ENCODE results near the gene CCT6B. TPM values are rescaled to one million over a fixed set of nuclear protein-coding genes. Genes with fewer than 3 reads are reported as not detected.

Gene CCT6B
- total RNA-seq, 4 donors from 2014 or later = 2.4 to 4.6 (median 4.0) TPM

DNA sequence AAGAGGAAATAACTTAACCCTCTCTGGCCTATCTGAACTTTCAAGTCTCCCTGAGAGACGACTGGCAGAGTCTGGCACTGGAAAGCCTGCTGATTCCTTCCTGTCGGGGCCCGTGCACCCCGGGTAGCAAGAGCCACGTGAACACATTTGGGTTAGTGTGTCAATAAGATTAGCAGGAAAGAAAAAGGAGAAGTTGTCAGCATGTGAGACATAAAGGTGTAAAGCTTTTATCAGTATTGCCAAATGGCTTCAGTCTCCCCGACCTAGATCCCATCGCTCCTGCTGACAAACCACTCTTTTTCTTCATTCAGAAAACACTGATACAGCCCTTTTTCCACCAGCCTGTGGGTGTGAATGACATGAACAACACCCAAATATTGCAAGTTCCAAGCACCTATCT, 74.4 kb downstream of the CCT6B start:
- no peak for ATAC-seq (ENCODE audit: low FRiP score)
- DNase-seq (ENCODE audit: low spot score) = no peak
- TF ChIP-seq, protein P1, sequence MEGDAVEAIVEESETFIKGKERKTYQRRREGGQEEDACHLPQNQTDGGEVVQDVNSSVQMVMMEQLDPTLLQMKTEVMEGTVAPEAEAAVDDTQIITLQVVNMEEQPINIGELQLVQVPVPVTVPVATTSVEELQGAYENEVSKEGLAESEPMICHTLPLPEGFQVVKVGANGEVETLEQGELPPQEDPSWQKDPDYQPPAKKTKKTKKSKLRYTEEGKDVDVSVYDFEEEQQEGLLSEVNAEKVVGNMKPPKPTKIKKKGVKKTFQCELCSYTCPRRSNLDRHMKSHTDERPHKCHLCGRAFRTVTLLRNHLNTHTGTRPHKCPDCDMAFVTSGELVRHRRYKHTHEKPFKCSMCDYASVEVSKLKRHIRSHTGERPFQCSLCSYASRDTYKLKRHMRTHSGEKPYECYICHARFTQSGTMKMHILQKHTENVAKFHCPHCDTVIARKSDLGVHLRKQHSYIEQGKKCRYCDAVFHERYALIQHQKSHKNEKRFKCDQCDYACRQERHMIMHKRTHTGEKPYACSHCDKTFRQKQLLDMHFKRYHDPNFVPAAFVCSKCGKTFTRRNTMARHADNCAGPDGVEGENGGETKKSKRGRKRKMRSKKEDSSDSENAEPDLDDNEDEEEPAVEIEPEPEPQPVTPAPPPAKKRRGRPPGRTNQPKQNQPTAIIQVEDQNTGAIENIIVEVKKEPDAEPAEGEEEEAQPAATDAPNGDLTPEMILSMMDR (IDR thresholded peaks at IDR 0.05) = no peak

DNA sequence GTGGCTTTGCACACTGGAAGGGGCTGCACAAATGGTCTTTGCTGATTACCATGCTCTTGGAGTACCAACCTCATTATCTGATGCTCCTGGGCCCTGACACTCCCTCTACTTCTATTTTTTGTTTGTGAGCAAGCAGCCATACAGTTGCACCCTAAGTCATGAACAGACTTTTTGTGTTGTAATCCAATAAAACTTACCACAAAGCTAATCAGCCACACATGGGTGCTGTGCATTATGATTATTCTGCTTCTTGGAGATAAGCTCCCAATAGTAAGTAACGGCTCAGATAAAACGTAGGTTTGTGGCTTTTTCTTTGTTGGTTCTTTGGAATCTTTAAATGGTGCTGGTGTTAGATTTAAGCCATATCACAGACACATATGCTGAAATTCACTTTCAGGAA, 76.2 kb downstream of the CCT6B start:
- no peak for DNase-seq (ENCODE audit: low spot score)
- no peak for ATAC-seq (ENCODE audit: low FRiP score)
- TF ChIP-seq, protein P1 (IDR thresholded peaks at IDR 0.05) = no peak

- DNase-seq (ENCODE audit: low spot score) (no peak), ATAC-seq (ENCODE audit: low FRiP score) (no peak)
- TF ChIP-seq, protein P1 (IDR thresholded peaks at IDR 0.05) = no peak
Observed at GRCh38 chr17:34884597-34884996, 76.7 kb downstream of the CCT6B start.

- TF ChIP-seq, protein P1 (IDR thresholded peaks at IDR 0.05) = no peak
- DNase-seq (ENCODE audit: low spot score) (no peak), ATAC-seq (ENCODE audit: low FRiP score) (no peak)
Observed at GRCh38 chr17:34883106-34884000, 77.9 kb downstream of the CCT6B start.

- TF ChIP-seq, protein P1 (IDR thresholded peaks at IDR 0.05) = no peak
- DNase-seq (ENCODE audit: low spot score) (no peak), ATAC-seq (ENCODE audit: low FRiP score) (no peak)
Observed at GRCh38 chr17:34879146-34879545, 82.1 kb downstream of the CCT6B start.

Other genes with a start within 250 kb of the CCT6B start
- gene ZNF830, start 80 bp upstream of the CCT6B start, total RNA-seq = 10 to 100 TPM in 3 of 4 donors, 1 to 10 TPM in 1; 8.6 to 15.7 (median 10.8) TPM
- gene LIG3, start 19.1 kb upstream of the CCT6B start, total RNA-seq = 10 to 100 TPM; 17.7 to 23.2 (median 20.0) TPM
- 10 to 100 TPM; 17.3 to 23.1 (median 19.7) TPM for gene RFFL, start 102.2 kb upstream of the CCT6B start, total RNA-seq
- gene RAD51D, start 158.4 kb upstream of the CCT6B start, total RNA-seq = 10 to 100 TPM in 2 of 4 donors, 1 to 10 TPM in 2; 6.4 to 16.1 (median 9.9) TPM
- gene FNDC8, start 160.2 kb upstream of the CCT6B start, total RNA-seq = not detected
- 10 to 100 TPM; 12.1 to 31.3 (median 14.6) TPM for gene NLE1, start 180.8 kb upstream of the CCT6B start, total RNA-seq
- gene UNC45B, start 186.4 kb upstream of the CCT6B start, total RNA-seq = under 1 TPM in 1 of 4 donors, not detected in 3; 0.06 TPM
- not detected for gene SLC35G3, start 232.9 kb upstream of the CCT6B start, total RNA-seq

All from omental fat pad (tissue), 4 donors.